Activated CD8-positive, alpha-beta memory T cell treated with anti-CD3 and anti-CD28 coated beads, Interleukin-2, amount 10 ng/mL, durations not matched to agents 7 days and 5 days (primary cell): Measurements from ENCODE around the gene SLC9A8. TPM values are rescaled to one million over a fixed set of nuclear protein-coding genes. Genes with fewer than 3 reads are reported as not detected.

Experiments used
- ATAC-seq: fragments of 150-1000 bp; cut with Tn5 transposase; one replicate; pipeline ENCODE4 v1.10.0; 2021; ENCODE audit warnings: moderate library complexity
- CTCF ChIA-PET: fragments of 350-600 bp; sonication (Branson Sonifier 250); formaldehyde crosslinking; loops from one replicate; lab custom pipeline; 2021; ENCODE audit warnings: antibody characterized with exemption; lab: Charles Lee
- DNase-seq: peaks from one replicate; pipeline ENCODE4 v3.0.0-alpha.2; 2020
- H3K27ac Mint-ChIP-seq: one replicate; pipeline ENCODE4 v1.8.0; 2021; ENCODE audit warnings: mild to moderate bottlenecking, mixed read lengths
- H3K27me3 Mint-ChIP-seq: one replicate; pipeline ENCODE4 v1.8.0; 2021; ENCODE audit warnings: mixed read lengths
- H3K36me3 Mint-ChIP-seq: one replicate; pipeline ENCODE4 v1.8.0; 2021; ENCODE audit warnings: mild to moderate bottlenecking, mixed read lengths
- H3K4me1 Mint-ChIP-seq: one replicate; pipeline ENCODE4 v1.8.0; 2021; ENCODE audit warnings: mixed read lengths
- H3K4me3 Mint-ChIP-seq: one replicate; pipeline ENCODE4 v1.8.0; 2021; ENCODE audit warnings: mild to moderate bottlenecking, moderate library complexity, mixed read lengths
- H3K9me3 Mint-ChIP-seq: one replicate; pipeline ENCODE4 v1.8.0; 2022; ENCODE audit warnings: low read depth, mixed read lengths
- total RNA-seq, 2 experiments: library from RNA; stranded (reverse); gene quantifications; one replicate each; pipeline ENCODE4 v1.2.3, GENCODE V29; 2021

Gene SLC9A8
- total RNA-seq, 2 experiments from 2014 or later, result 16.3 to 24.9 TPM

GRCh38 chr20:49941456-49941855 lies 128.8 kb downstream of the SLC9A8 start:
- Mint-ChIP-seq H3K9me3 (no peaks in the 10 kb centered on the region), H3K27ac (no peak overlapping the region), H3K4me1 (peaks cover 47% of the 10 kb centered on the region), H3K4me3 (no peak overlapping the region), H3K27me3 (no peaks in the 10 kb centered on the region), H3K36me3 (peaks cover 44% of the 10 kb centered on the region)
- CTCF ChIA-PET, result no interaction called here
- ATAC-seq (no peak), DNase-seq (no peak)

Other genes starting within 250 kb of the SLC9A8 start
- gene PTGIS, start 244.7 kb upstream of the SLC9A8 start, total RNA-seq, result 10 to 100 TPM in 1 of 2 experiments, 1 to 10 TPM in 1; 3.8 to 15.1 TPM
- 10 to 100 TPM; 28.1 to 30.9 TPM for gene B4GALT5, start 99.0 kb upstream of the SLC9A8 start, total RNA-seq
- 10 to 100 TPM; 10.2 to 11.1 TPM for gene SPATA2, start 102.7 kb downstream of the SLC9A8 start, total RNA-seq
- gene RNF114, start 123.6 kb downstream of the SLC9A8 start, total RNA-seq, result 10 to 100 TPM; 65.2 to 74.4 TPM
- gene SNAI1, start 170.2 kb downstream of the SLC9A8 start, total RNA-seq, result under 1 TPM; 0.21 to 0.61 TPM